Fibroblast of lung (primary cell): Measurements from ENCODE around the gene TUBGCP3.

ENCODE experiments used
- EZH2 ChIP-seq: IDR thresholded peaks from 2 replicates; pipeline ENCODE4 v1.5.1; 2012; ENCODE audit warnings: low read length, control low read depth, mild to moderate bottlenecking; ENCODE audit errors: missing control alignments
- TF ChIP-seq, protein P1 (sequence below), 2 donors: IDR thresholded peaks in 1 of 2; conservative IDR thresholded peaks in 1 of 2; 1 replicate in 1 of 2; 2 replicates in 1 of 2; pipeline ENCODE4 v1.5.1; 2011 to 2012; ENCODE audit warnings: low read length in 2 of 2, control low read depth in 1 of 2, inconsistent platforms in 1 of 2, low read depth in 1 of 2, mild to moderate bottlenecking in 1 of 2

- no peak for TF ChIP-seq EZH2
- TF ChIP-seq, protein P1, sequence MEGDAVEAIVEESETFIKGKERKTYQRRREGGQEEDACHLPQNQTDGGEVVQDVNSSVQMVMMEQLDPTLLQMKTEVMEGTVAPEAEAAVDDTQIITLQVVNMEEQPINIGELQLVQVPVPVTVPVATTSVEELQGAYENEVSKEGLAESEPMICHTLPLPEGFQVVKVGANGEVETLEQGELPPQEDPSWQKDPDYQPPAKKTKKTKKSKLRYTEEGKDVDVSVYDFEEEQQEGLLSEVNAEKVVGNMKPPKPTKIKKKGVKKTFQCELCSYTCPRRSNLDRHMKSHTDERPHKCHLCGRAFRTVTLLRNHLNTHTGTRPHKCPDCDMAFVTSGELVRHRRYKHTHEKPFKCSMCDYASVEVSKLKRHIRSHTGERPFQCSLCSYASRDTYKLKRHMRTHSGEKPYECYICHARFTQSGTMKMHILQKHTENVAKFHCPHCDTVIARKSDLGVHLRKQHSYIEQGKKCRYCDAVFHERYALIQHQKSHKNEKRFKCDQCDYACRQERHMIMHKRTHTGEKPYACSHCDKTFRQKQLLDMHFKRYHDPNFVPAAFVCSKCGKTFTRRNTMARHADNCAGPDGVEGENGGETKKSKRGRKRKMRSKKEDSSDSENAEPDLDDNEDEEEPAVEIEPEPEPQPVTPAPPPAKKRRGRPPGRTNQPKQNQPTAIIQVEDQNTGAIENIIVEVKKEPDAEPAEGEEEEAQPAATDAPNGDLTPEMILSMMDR (conservative IDR thresholded peaks at IDR 0.05 in 1 of 2, IDR thresholded peaks at IDR 0.05 in 1 of 2; ENCODE audit: low read depth in 1 of 2, low read length in 2 of 2) = no peak
Observed at GRCh38 chr13:112618501-112618900, 30.5 kb upstream of the TUBGCP3 start.
